Measurements from ENCODE around the gene WNT9A.
A peak's percentile ranks its signal among the peaks of the same experiment; 100 is the strongest.

WNT9A gene

GRCh38 chr1:227899141-227899819 is 48.5 kb downstream of the WNT9A start (continued):
- TF ChIP-seq HIC1 (tag by site-specific recombination; IDR thresholded peaks at IDR 0.05) (no peak), GLIS1 (tag by site-specific recombination; IDR thresholded peaks at IDR 0.05) (0 out of 2 replicates have a peak, but pooled peaks have one; percentile 8), TCF7L2 (IDR thresholded peaks at IDR 0.05; ENCODE audit: borderline replicate concordance, low read depth, low read length) (no peak), BCL11B (tag by site-specific recombination; IDR thresholded peaks at IDR 0.05; ENCODE audit: low read depth) (0 out of 2 replicates have a peak, but pooled peaks have one; percentile 34), ZBTB49 (tag by site-specific recombination; IDR thresholded peaks at IDR 0.05; ENCODE audit: low read depth) (no peak), SALL2 (tag by site-specific recombination; IDR thresholded peaks at IDR 0.05; ENCODE audit: borderline replicate concordance) (no peak), ZNF366 (tag by site-specific recombination; conservative IDR thresholded peaks at IDR 0.05) (peak; percentile 68; the same call in 1 of the 2 replicates), ZSCAN30 (tag by site-specific recombination; IDR thresholded peaks at IDR 0.05) (no peak), ZNF394 (tag by site-specific recombination; IDR thresholded peaks at IDR 0.05; ENCODE audit: borderline replicate concordance) (no peak), GLI4 (tag by site-specific recombination; IDR thresholded peaks at IDR 0.05) (no peak), ZNF654 (tag by site-specific recombination; IDR thresholded peaks at IDR 0.05; ENCODE audit: low read depth) (no peak), ZNF292 (tag by site-specific recombination; IDR thresholded peaks at IDR 0.05; ENCODE audit: borderline replicate concordance, low read depth) (no peak), OSR2 (tag by site-specific recombination; IDR thresholded peaks at IDR 0.05) (no peak), HOXD13 (CRISPR knock-in tag; IDR thresholded peaks at IDR 0.05; ENCODE audit: borderline replicate concordance) (no peak), ZNF211 (tag by site-specific recombination; IDR thresholded peaks at IDR 0.05; ENCODE audit: low read depth) (no peak), MEIS1 (CRISPR knock-in tag; IDR thresholded peaks at IDR 0.05; ENCODE audit: borderline replicate concordance) (no peak), ZNF513 (tag by site-specific recombination; IDR thresholded peaks at IDR 0.05) (no peak), ZBTB11 (tag by site-specific recombination; conservative IDR thresholded peaks at IDR 0.05; ENCODE audit: low read depth) (no peak), ZNF214 (tag by site-specific recombination; IDR thresholded peaks at IDR 0.05; ENCODE audit: borderline replicate concordance) (no peak), GLIS2 (tag by site-specific recombination; IDR thresholded peaks at IDR 0.05) (peak; percentile 69), SP3 (tag by site-specific recombination; IDR thresholded peaks at IDR 0.05) (no peak)

Data from HEK293 (cell line).